GM19043 (cell line): ENCODE data around the gene TCAP.

Experiments used
- ATAC-seq: cut with Tn5 transposase; IDR thresholded peaks from one replicate; pipeline ENCODE4 v1.9.1; 2021; ENCODE audit warnings: low read depth; ENCODE audit not compliant: unreplicated experiment

TCAP gene

GRCh38 chr17:39647256-39647655 is 17.9 kb upstream of the TCAP start:
- ATAC-seq, result no peak

- no peak for ATAC-seq
Observed at GRCh38 chr17:39648616-39649366, 16.4 kb upstream of the TCAP start.

GRCh38 chr17:39650121-39650579 is 15.0 kb upstream of the TCAP start:
- ATAC-seq, result no peak

GRCh38 chr17:39651923-39652586 is 13.1 kb upstream of the TCAP start:
- no peak for ATAC-seq

- no peak for ATAC-seq
Observed at GRCh38 chr17:39652587-39653315, 12.4 kb upstream of the TCAP start.

- no peak for ATAC-seq
Observed at GRCh38 chr17:39653316-39653661, 11.9 kb upstream of the TCAP start.

- ATAC-seq, result no peak
Observed at GRCh38 chr17:39653662-39654331, 11.4 kb upstream of the TCAP start.

GRCh38 chr17:39655105-39655504 is 10.0 kb upstream of the TCAP start:
- ATAC-seq, result no peak

GRCh38 chr17:39658346-39658745 is 6.8 kb upstream of the TCAP start:
- no peak for ATAC-seq

GRCh38 chr17:39658760-39659159 is 6.4 kb upstream of the TCAP start:
- ATAC-seq, result no peak

GRCh38 chr17:39659279-39660010 is 5.7 kb upstream of the TCAP start:
- ATAC-seq, result no peak

GRCh38 chr17:39660011-39660360 is 5.2 kb upstream of the TCAP start:
- no peak for ATAC-seq

GRCh38 chr17:39660397-39661385 is 4.5 kb upstream of the TCAP start:
- no peak for ATAC-seq

GRCh38 chr17:39661744-39662541 is 3.2 kb upstream of the TCAP start:
- ATAC-seq, result no peak

- ATAC-seq, result no peak
Observed at GRCh38 chr17:39662551-39663339, 2.4 kb upstream of the TCAP start.

- ATAC-seq, result no peak
Observed at GRCh38 chr17:39663340-39663687, 1.8 kb upstream of the TCAP start.

GRCh38 chr17:39663688-39664580 is 1.2 kb upstream of the TCAP start:
- ATAC-seq, result no peak
